ENCODE measurements around the gene SLC31A1. TPM values are rescaled to one million over a fixed set of nuclear protein-coding genes. Genes with fewer than 3 reads are reported as not detected.

The SLC31A1 gene
- total and polyA plus RNA-seq, 2 of the 8 experiments (the other 6 are each of a cell fraction or from before 2014, with no cell fraction given), result 23.9 to 40.8 TPM

DNA sequence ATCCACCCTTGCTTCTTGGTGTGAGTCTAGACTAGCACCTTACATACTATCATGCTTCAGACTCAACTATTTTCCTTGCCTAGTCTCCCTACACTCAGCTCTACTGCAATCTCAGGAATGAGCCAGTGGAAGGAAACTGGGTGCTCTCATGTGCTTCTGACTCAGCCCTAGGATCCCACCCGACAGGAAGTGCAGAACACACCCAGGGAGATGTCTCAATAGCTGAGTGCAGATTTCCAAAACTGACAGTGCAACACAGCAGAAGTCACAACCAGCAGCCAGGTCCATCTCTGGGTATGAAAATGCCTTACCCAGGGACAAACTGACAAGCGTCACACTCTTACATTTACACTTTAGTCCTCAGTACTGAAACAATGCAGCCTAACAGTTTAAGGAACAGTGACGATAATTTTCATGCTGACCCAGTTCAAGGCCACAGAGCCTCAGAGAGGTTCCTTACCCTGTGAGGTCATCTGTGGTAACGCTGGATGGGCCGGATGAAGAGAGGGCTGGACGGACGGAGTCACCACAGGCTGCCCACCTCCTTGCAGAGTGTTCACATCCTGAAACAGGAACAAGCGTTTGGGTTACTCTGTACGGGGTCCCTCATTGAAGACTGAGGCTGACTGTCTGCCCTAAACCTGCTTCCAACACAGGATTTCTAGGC, 33.3 kb upstream of the SLC31A1 start:
- no peaks in the 10 kb centered on the region for H3K79me1 ChIP-seq (ENCODE audit: low read depth, low read length)
- H3K9ac ChIP-seq (replicated peaks in 1 of 4; ENCODE audit: extremely low read depth in 1 of 4, low read depth in 3 of 4, low read length in 3 of 4), result no peak overlapping the region
- H4K8ac ChIP-seq (ENCODE audit: extremely low read depth, insufficient read depth, low read length), result no peak overlapping the region
- no peaks in the 10 kb centered on the region for H3K27me3 ChIP-seq (replicated peaks in 1 of 4; ENCODE audit: control insufficient read depth in 3 of 4, extremely low read depth in 1 of 4, insufficient read depth in 3 of 4, low read length in 3 of 4)
- H3K56ac ChIP-seq (replicated peaks; ENCODE audit: insufficient read length, low read depth, low read length), result no peak overlapping the region
- no peak overlapping the region for H4K91ac ChIP-seq (replicated peaks; ENCODE audit: insufficient read length, low read length)
- H3K23ac ChIP-seq (ENCODE audit: insufficient read length), result no peak overlapping the region
- H3K4me1 ChIP-seq (replicated peaks in 1 of 4; ENCODE audit: control insufficient read depth in 3 of 4, insufficient read depth in 4 of 4, low read length in 3 of 4), result no peaks in the 10 kb centered on the region
- no peak overlapping the region for H2AK5ac ChIP-seq (ENCODE audit: low read depth, low read length)
- H3K79me2 ChIP-seq (ENCODE audit: control insufficient read depth in 1 of 2, insufficient read depth in 2 of 2, low read length in 2 of 2), result no peaks in the 10 kb centered on the region
- H2AFZ ChIP-seq (ENCODE audit: low read length), result no peak overlapping the region
- H2BK5ac ChIP-seq (ENCODE audit: low read depth, low read length), result no peak overlapping the region
- H3K36me3 ChIP-seq (ENCODE audit: control insufficient read depth in 2 of 4, insufficient read depth in 4 of 4, low read length in 3 of 4), result peaks cover 0 to 54% (median 25%) of the 10 kb centered on the region in 4 experiments; a peak in 7 of 8 replicates
- no peak overlapping the region for H2BK20ac ChIP-seq (ENCODE audit: low read length)
- FAIRE-seq (no peak), DNase-seq (ENCODE audit: low read depth in 1 of 2, low spot score in 2 of 2) (no peak)
- H3K4me3 ChIP-seq (ENCODE audit: extremely low read depth in 1 of 4, insufficient read depth in 2 of 4, low read depth in 3 of 4, low read length in 4 of 4), result no peak overlapping the region
- no peak overlapping the region for H3K27ac ChIP-seq (ENCODE audit: low read depth, low read length)
- WGBS, 2 experiments (ENCODE audit: extremely low coverage in 1 of 2, insufficient coverage in 1 of 2, insufficient read length in 1 of 2, insufficient replicate concordance in 2 of 2, low coverage in 1 of 2, low lambda C conversion rate in 2 of 2, missing lambda C conversion rate in 1 of 2), result 89% methylated on average over 9 of the region's 9 CpGs; no CpG with 5 or more reads in 1 of the 2 experiments
- no peaks in the 10 kb centered on the region for H3K23me2 ChIP-seq (ENCODE audit: low read depth, low read length)
- peaks cover 0 to 1% of the 10 kb centered on the region in 2 experiments for H4K20me1 ChIP-seq (replicated peaks in 1 of 2; ENCODE audit: control insufficient read depth in 1 of 2, insufficient read depth in 2 of 2, low read length in 2 of 2)
- H3K14ac ChIP-seq (ENCODE audit: insufficient read length), result no peak overlapping the region
- H2BK12ac ChIP-seq (ENCODE audit: low read depth, low read length), result no peak overlapping the region
- CTCF ChIA-PET (ENCODE audit: partially characterized antibody), result no interaction called here
- H3K9me3 ChIP-seq (ENCODE audit: insufficient read depth in 2 of 2, low read depth in 1 of 2, low read length in 1 of 2), result no peaks in the 10 kb centered on the region
- no peak overlapping the region for H3K4me2 ChIP-seq (ENCODE audit: insufficient read depth in 1 of 2, low read depth in 2 of 2, low read length in 2 of 2)
- H2BK120ac ChIP-seq (replicated peaks; ENCODE audit: low read depth, low read length), result no peak overlapping the region
- no peak overlapping the region for H3K4ac ChIP-seq (replicated peaks; ENCODE audit: insufficient read length, low read depth, low read length)
- no peak overlapping the region for H3K18ac ChIP-seq (ENCODE audit: extremely low read depth, low read length)
- POLR2A ChIA-PET (ENCODE audit: partially characterized antibody), result interaction anchor here (1.0 kb wide), 1 partner anchor 33 kb away, joined by 3 read pairs; the partner anchor contains the start of genes FKBP15 and SLC31A1
- H2BK15ac ChIP-seq (ENCODE audit: low read length), result no peak overlapping the region
- no peak overlapping the region for H4K5ac ChIP-seq (ENCODE audit: insufficient read length, low read depth, low read length)
- TF ChIP-seq RBBP5 (IDR thresholded peaks at IDR 0.05; ENCODE audit: borderline replicate concordance, low read depth, low read length) (no peak), ATF3 (IDR thresholded peaks at IDR 0.05; ENCODE audit: insufficient read depth, low read depth, low read length) (no peak), TCF12 (IDR thresholded peaks at IDR 0.05; ENCODE audit: low read depth, low read length) (no peak), SIX5 (IDR thresholded peaks at IDR 0.05; ENCODE audit: low read depth, low read length) (no peak)
- TF ChIP-seq, protein P1, sequence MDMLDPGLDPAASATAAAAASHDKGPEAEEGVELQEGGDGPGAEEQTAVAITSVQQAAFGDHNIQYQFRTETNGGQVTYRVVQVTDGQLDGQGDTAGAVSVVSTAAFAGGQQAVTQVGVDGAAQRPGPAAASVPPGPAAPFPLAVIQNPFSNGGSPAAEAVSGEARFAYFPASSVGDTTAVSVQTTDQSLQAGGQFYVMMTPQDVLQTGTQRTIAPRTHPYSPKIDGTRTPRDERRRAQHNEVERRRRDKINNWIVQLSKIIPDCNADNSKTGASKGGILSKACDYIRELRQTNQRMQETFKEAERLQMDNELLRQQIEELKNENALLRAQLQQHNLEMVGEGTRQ (IDR thresholded peaks at IDR 0.05; ENCODE audit: low read length), result no peak
